ENCODE measurements around the gene CARD10.

DNA sequence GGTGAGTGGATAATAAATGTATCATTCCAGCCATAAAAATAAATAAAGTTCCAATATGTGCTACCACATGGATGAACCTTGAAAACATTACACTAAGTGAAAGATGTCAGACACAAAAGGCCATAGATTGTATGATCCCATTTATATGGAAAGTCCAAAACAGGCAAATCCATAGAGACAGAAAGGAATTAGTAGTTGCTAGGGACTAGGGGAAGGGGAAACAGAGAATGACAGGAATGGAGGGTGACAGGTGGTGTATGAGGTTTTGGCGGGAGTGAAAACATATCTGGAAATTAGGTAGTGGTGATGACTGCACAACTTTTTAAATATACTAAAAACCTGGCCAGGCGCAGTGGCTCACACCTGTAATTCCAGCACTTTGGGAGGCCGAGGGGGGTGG is 15.2 kb upstream of the CARD10 start:
- no peak for TF ChIP-seq TRIM24 (CRISPR knock-in tag; IDR thresholded peaks at IDR 0.05)
- no peak for TF ChIP-seq CBX5 (CRISPR knock-in tag; IDR thresholded peaks at IDR 0.05; ENCODE audit: borderline replicate concordance)
- no peak for TF ChIP-seq BRCA1 (CRISPR knock-in tag; IDR thresholded peaks at IDR 0.05)
- TF ChIP-seq EP300 (IDR thresholded peaks at IDR 0.05; ENCODE audit: low read depth in 2 of 2, low read length in 2 of 2), result no peak
- no peak for TF ChIP-seq EP300 (CRISPR knock-in tag; IDR thresholded peaks at IDR 0.05; ENCODE audit: borderline replicate concordance)
- TF ChIP-seq, protein P1, sequence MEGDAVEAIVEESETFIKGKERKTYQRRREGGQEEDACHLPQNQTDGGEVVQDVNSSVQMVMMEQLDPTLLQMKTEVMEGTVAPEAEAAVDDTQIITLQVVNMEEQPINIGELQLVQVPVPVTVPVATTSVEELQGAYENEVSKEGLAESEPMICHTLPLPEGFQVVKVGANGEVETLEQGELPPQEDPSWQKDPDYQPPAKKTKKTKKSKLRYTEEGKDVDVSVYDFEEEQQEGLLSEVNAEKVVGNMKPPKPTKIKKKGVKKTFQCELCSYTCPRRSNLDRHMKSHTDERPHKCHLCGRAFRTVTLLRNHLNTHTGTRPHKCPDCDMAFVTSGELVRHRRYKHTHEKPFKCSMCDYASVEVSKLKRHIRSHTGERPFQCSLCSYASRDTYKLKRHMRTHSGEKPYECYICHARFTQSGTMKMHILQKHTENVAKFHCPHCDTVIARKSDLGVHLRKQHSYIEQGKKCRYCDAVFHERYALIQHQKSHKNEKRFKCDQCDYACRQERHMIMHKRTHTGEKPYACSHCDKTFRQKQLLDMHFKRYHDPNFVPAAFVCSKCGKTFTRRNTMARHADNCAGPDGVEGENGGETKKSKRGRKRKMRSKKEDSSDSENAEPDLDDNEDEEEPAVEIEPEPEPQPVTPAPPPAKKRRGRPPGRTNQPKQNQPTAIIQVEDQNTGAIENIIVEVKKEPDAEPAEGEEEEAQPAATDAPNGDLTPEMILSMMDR (CRISPR knock-in tag; IDR thresholded peaks at IDR 0.05), result no peak
- TF ChIP-seq ZNF253 (CRISPR knock-in tag; IDR thresholded peaks at IDR 0.05; ENCODE audit: borderline replicate concordance), result no peak
- no peak for TF ChIP-seq ELF4 (CRISPR knock-in tag; IDR thresholded peaks at IDR 0.05; ENCODE audit: borderline replicate concordance)
- no peak for TF ChIP-seq YY1 (IDR thresholded peaks at IDR 0.05; ENCODE audit: insufficient read depth, insufficient replicate concordance, low read depth, low read length)

All from HepG2 (cell line).